ENCODE measurements around the gene WBP2. TPM values are rescaled to one million over a fixed set of nuclear protein-coding genes. Genes with fewer than 3 reads are reported as not detected.

The WBP2 gene
- total and polyA plus RNA-seq, 10 of the 15 experiments (the other 5 are each of a cell fraction or from before 2014, with no cell fraction given): 1.5 to 57.3 (median 27.5) TPM

- no peak for TF ChIP-seq E2F8 (IDR thresholded peaks at IDR 0.05; ENCODE audit: low read depth, partially characterized antibody)
- peak in 1 of 2 experiments; percentile 4; a peak in 1 of 4 replicates for TF ChIP-seq BHLHE40 (IDR thresholded peaks at IDR 0.05; ENCODE audit: borderline replicate concordance in 1 of 2, low read depth in 2 of 2, low read length in 1 of 2)
- no peak for TF ChIP-seq NBN (IDR thresholded peaks at IDR 0.05)
- TF ChIP-seq IKZF1 (conservative IDR thresholded peaks at IDR 0.05): peak; percentile 76
- peak; percentile 41; the same call in 1 of the 2 replicates for TF ChIP-seq EED (IDR thresholded peaks at IDR 0.05; ENCODE audit: low read depth)
- TF ChIP-seq IKZF2 (IDR thresholded peaks at IDR 0.05): peak; percentile 40 to 54
- TF ChIP-seq LARP7 (IDR thresholded peaks at IDR 0.05): no peak
- TF ChIP-seq WRNIP1 (IDR thresholded peaks at IDR 0.05; ENCODE audit: borderline replicate concordance, low read depth, low read length): no peak
- no peak for TF ChIP-seq JUNB (IDR thresholded peaks at IDR 0.05)
Measured at GRCh38 chr17:75876938-75877751, 22.0 kb upstream of the WBP2 start (continued).

Measured in GM12878 (cell line).